GM12878 (cell line): ENCODE data around the gene FOXP1. TPM values are rescaled to one million over a fixed set of nuclear protein-coding genes. Genes with fewer than 3 reads are reported as not detected.

ENCODE experiments used
- ATAC-seq: fragments of 200-7000 bp; cut with Tn5 transposase; 3 replicates; pipeline ENCODE4 v1.9.1; 2020; ENCODE audit warnings: mild to moderate bottlenecking, moderate library complexity
- BruUV-seq: library from RNA; stranded (reverse); fragments of 400-500 nt; replicated peaks from 2 replicates; lab custom pipeline; 2021; lab: Mats Ljungman, UMichigan
- CTCF ChIA-PET: fragments of 300-600 bp; sonication (Branson Sonifier 250); formaldehyde crosslinking; extraction: SDS; loops from one replicate; lab custom pipeline; 2021; ENCODE audit warnings: inconsistent platforms; lab: Yijun Ruan, JAX
- POLR2A ChIA-PET: fragments of 350-600 bp; formaldehyde crosslinking; extraction: SDS; loops from one replicate; lab custom pipeline; 2021; ENCODE audit warnings: inconsistent platforms; lab: Charles Lee
- RAD21 ChIA-PET: fragments of 300-600 bp; sonication (Branson Sonifier 250); formaldehyde crosslinking; loops from one replicate; lab custom pipeline; 2023; ENCODE audit warnings: antibody characterized with exemption; ENCODE audit not compliant: unreplicated experiment; lab: Charles Lee
- SMC1A ChIA-PET: fragments of 300-600 bp; sonication (Branson Sonifier 250); formaldehyde crosslinking; loops from one replicate; lab custom pipeline; 2023; ENCODE audit not compliant: unreplicated experiment, uncharacterized antibody; lab: Charles Lee
- DNase-seq: peaks from one replicate; pipeline ENCODE4 v3.0.0-alpha.2; 2011; ENCODE audit warnings: low read depth, low spot score
- FAIRE-seq: peaks from 3 replicates; lab custom pipeline; 2011; peaks lifted over from hg19 to GRCh38; lab: Jason Lieb, UNC
- H2AFZ ChIP-seq: 2 replicates; pipeline ENCODE4 v1.6.0; 2011; ENCODE audit warnings: low read depth, low read length, control low read depth; ENCODE audit not compliant: control insufficient read depth
- H3K27ac ChIP-seq: 2 replicates; pipeline ENCODE4 v1.5.1; 2011; ENCODE audit warnings: control low read depth; ENCODE audit not compliant: control insufficient read depth, insufficient read depth
- H3K27me3 ChIP-seq, 2 experiments: replicated peaks in 1 of 2; 2 replicates each; pipeline versions ENCODE4 v1.6.0 to v1.6.1; 2011; ENCODE audit warnings: low read length in 1 of 2; ENCODE audit not compliant: control insufficient read depth in 2 of 2, insufficient read depth in 2 of 2
- H3K36me3 ChIP-seq, 2 experiments: 2 replicates each; pipeline ENCODE4 v1.5.1; 2011; ENCODE audit warnings: low read length in 1 of 2; ENCODE audit not compliant: control insufficient read depth in 2 of 2, insufficient read depth in 2 of 2
- H3K4me1 ChIP-seq: 2 replicates; pipeline ENCODE4 v1.6.1; 2011; ENCODE audit warnings: mild to moderate bottlenecking, low read length, moderate library complexity, mixed read lengths; ENCODE audit not compliant: control insufficient read depth, insufficient read depth
- H3K4me2 ChIP-seq: 2 replicates; pipeline ENCODE4 v1.6.0; 2011; ENCODE audit warnings: control low read depth; ENCODE audit not compliant: control insufficient read depth, insufficient read depth
- H3K4me3 ChIP-seq: fragments of 200-600 bp; sonication (generic); 2 replicates; pipeline ENCODE4 v1.5.1; 2016
- H3K79me2 ChIP-seq: 2 replicates; pipeline ENCODE4 v1.6.0; 2011; ENCODE audit warnings: low read length; ENCODE audit not compliant: control insufficient read depth, insufficient read depth
- H3K9ac ChIP-seq: 2 replicates; pipeline ENCODE4 v1.8.0; 2011; ENCODE audit warnings: low read length, control low read depth, mixed read lengths; ENCODE audit not compliant: control insufficient read depth, insufficient read depth
- H3K9me3 ChIP-seq: replicated peaks from 3 replicates; pipeline ENCODE4 v1.5.1; 2011; ENCODE audit warnings: mild to moderate bottlenecking, low read length; ENCODE audit not compliant: control insufficient read depth, insufficient read depth
- H4K20me1 ChIP-seq: 2 replicates; pipeline ENCODE4 v1.6.0; 2011; ENCODE audit not compliant: control insufficient read depth, insufficient read depth
- BCLAF1 ChIP-seq: fragments of 450-650 bp; IDR thresholded peaks from 2 replicates; pipeline ENCODE4 v1.6.1; 2017; ENCODE audit warnings: antibody characterized with exemption, mild to moderate bottlenecking, moderate library complexity
- EGR1 ChIP-seq, 2 experiments: IDR thresholded peaks; 1 replicate in 1 of 2; 2 replicates in 1 of 2; pipeline ENCODE4 v1.6.1; 2011 to 2012; ENCODE audit warnings: low read depth in 2 of 2, low read length in 2 of 2, borderline replicate concordance in 1 of 2, mild to moderate bottlenecking in 1 of 2, moderate library complexity in 1 of 2
- FOXM1 ChIP-seq: IDR thresholded peaks from 2 replicates; pipeline ENCODE4 v1.6.1; 2012; ENCODE audit warnings: low read depth, mild to moderate bottlenecking, inconsistent platforms, low read length, moderate library complexity
- POLR2A ChIP-seq: IDR thresholded peaks from 2 replicates; pipeline ENCODE4 v1.6.1; 2011; ENCODE audit warnings: low read depth, mild to moderate bottlenecking, low read length
- RAD21 ChIP-seq: IDR thresholded peaks from 2 replicates; pipeline ENCODE4 v1.6.1; 2011; ENCODE audit warnings: mild to moderate bottlenecking, low read depth, low read length, moderate library complexity; ENCODE audit not compliant: insufficient read depth
- SIN3A ChIP-seq: IDR thresholded peaks from 2 replicates; pipeline ENCODE4 v1.6.1; 2012; ENCODE audit warnings: low read depth, low read length, improper control_type of control experiment
- SUPT20H ChIP-seq: IDR thresholded peaks from 2 replicates; pipeline ENCODE4 v1.6.1; 2011; ENCODE audit warnings: low read depth, mild to moderate bottlenecking, low read length, moderate library complexity, borderline replicate concordance; ENCODE audit not compliant: control insufficient read depth
- TCF3 ChIP-seq: IDR thresholded peaks from 2 replicates; pipeline ENCODE4 v1.6.1; 2012; ENCODE audit warnings: low read depth, mild to moderate bottlenecking, low read length, borderline replicate concordance; ENCODE audit not compliant: insufficient read depth
- WGBS: methylation state at CpG from one replicate; pipeline ENCODE4 v1.1.6; 2016; ENCODE audit warnings: low lambda C conversion rate; ENCODE audit not compliant: insufficient replicate concordance, insufficient coverage; ENCODE audit errors: missing lambda C conversion rate; 5-methylcytosine and 5-hydroxymethylcytosine counted together
- in situ Hi-C: fragments of 300-500 bp; cut with MboI; formaldehyde crosslinking; loops from 9 replicates; pipeline ENCODE4 v1.14.3; 2018; ENCODE audit warnings: mixed read lengths
- intact Hi-C: fragments of 100-400 bp; cut with micrococcal nuclease; formaldehyde crosslinking; loops from one replicate; pipeline ENCODE4 v1.14.2; 2022; ENCODE audit not compliant: unreplicated experiment
- polyA plus RNA-seq, 11 experiments: library from polyadenylated mRNA; depleted of rRNA in 4 of 11; unstranded in 6 of 11; stranded (reverse) in 5 of 11; fragments of >200 nt; fragmentation: Nextera tagmentation in 4 of 11; fragmentation: Illumina TruSeq in 1 of 11; extraction: Ambion mirVana in 4 of 11; extraction: Trizol in 1 of 11; gene quantifications; 1 replicate in 1 of 11; 2 replicates in 10 of 11; pipeline versions ENCODE4 v1.2.1 to v1.2.3, GENCODE V29; 2011 to 2016; ENCODE audit warnings: inconsistent platforms in 2 of 11, missing spikeins in 2 of 11, low read depth in 1 of 11
- total RNA-seq, 4 experiments: library from RNA; depleted of rRNA in 3 of 4; stranded (reverse); fragments of >200 nt in 3 of 4; fragmentation: Illumina TruSeq in 1 of 4; extraction: Trizol in 1 of 4; gene quantifications; 2 replicates each; pipeline versions ENCODE4 v1.2.1 to v1.2.3, GENCODE V29; 2013 to 2021
- TF ChIP-seq, protein P1 (sequence below): fragments of 450-650 bp; IDR thresholded peaks from 2 replicates; pipeline ENCODE4 v1.6.1; 2014; ENCODE audit warnings: mild to moderate bottlenecking

Gene FOXP1
- total and polyA plus RNA-seq, 10 of the 15 experiments (the other 5 are each of a cell fraction or from before 2014, with no cell fraction given) = 0.05 to 1.6 (median 0.20) TPM; not detected in 1

- TF ChIP-seq EGR1 (IDR thresholded peaks at IDR 0.05; ENCODE audit: borderline replicate concordance in 1 of 2, low read depth in 2 of 2, low read length in 2 of 2) (no peak), BCLAF1 (no peak), TCF3 (no peak), POLR2A (no peak), FOXM1 (no peak), SIN3A (no peak), RAD21 (no peak)
Measured at GRCh38 chr3:71369701-71370391, 213.7 kb downstream of the FOXP1 start (continued).

GRCh38 chr3:71366988-71367604, 216.4 kb downstream of the FOXP1 start:
- intact Hi-C loops (no loop called here), in situ Hi-C loops (no loop called here)
- ChIA-PET SMC1A (no interaction called here), POLR2A (no interaction called here), RAD21 (no interaction called here), CTCF (no interaction called here)
- Histone ChIP-seq H3K4me3 (no peak overlapping the region), H3K27me3 (peaks cover 0 to 2% of the 10 kb centered on the region in 2 experiments; a peak in 2 of 4 replicates), H4K20me1 (no peaks in the 10 kb centered on the region), H3K9me3 (no peaks in the 10 kb centered on the region), H3K27ac (no peak overlapping the region), H2AFZ (no peak overlapping the region), H3K4me1 (no peaks in the 10 kb centered on the region), H3K79me2 (no peaks in the 10 kb centered on the region), H3K4me2 (no peak overlapping the region), H3K36me3 (no peaks in the 10 kb centered on the region), H3K9ac (no peak overlapping the region)
- no TSS peak for BruUV-seq
- 18% methylated on average over 8 of the region's 8 CpGs for WGBS
- no peak for ATAC-seq
- FAIRE-seq = no peak
- no peak for DNase-seq
- TF ChIP-seq, protein P1, sequence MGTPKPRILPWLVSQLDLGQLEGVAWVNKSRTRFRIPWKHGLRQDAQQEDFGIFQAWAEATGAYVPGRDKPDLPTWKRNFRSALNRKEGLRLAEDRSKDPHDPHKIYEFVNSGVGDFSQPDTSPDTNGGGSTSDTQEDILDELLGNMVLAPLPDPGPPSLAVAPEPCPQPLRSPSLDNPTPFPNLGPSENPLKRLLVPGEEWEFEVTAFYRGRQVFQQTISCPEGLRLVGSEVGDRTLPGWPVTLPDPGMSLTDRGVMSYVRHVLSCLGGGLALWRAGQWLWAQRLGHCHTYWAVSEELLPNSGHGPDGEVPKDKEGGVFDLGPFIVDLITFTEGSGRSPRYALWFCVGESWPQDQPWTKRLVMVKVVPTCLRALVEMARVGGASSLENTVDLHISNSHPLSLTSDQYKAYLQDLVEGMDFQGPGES = no peak
- TF ChIP-seq SUPT20H = no peak
